B cell (primary cell): ENCODE data around the gene KCTD5.

Experiments used
- EZH2 ChIP-seq: IDR thresholded peaks from 2 replicates; pipeline ENCODE4 v1.6.1; 2012; ENCODE audit warnings: borderline replicate concordance, low read depth, mild to moderate bottlenecking, moderate library complexity, low read length; ENCODE audit not compliant: insufficient read depth, poor library complexity, severe bottlenecking
- TF ChIP-seq, protein P1 (sequence below): fragments of 200-600 bp; IDR thresholded peaks from one replicate; pipeline ENCODE4 v1.8.0; 2022; ENCODE audit warnings: antibody characterized with exemption, mild to moderate bottlenecking

DNA sequence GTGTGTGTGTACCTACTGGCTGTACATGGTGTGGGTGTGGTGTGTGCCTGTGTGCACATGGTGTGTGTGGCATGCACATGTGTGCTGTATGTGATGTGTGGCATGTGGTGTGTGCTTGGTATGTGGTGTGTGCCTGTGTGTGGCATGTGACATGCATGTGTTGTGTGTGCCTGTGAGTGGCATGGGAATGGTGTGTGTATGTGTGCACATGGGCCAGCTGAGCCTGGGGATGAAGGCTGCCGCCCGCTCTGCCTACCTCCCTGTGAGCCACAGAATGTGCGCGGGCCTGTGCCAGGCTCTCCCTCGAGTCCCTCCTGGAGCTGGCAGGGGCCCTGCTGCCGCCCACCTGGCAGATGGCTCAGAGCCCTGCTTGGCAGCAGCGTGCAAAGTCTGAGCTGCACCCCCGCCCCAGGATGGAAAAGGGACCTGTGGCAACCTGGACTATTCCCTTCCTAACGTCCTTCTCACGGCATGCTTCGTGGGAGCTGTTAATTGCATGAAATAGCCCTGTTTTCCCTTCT lies 28.4 kb downstream of the KCTD5 start:
- TF ChIP-seq, protein P1, sequence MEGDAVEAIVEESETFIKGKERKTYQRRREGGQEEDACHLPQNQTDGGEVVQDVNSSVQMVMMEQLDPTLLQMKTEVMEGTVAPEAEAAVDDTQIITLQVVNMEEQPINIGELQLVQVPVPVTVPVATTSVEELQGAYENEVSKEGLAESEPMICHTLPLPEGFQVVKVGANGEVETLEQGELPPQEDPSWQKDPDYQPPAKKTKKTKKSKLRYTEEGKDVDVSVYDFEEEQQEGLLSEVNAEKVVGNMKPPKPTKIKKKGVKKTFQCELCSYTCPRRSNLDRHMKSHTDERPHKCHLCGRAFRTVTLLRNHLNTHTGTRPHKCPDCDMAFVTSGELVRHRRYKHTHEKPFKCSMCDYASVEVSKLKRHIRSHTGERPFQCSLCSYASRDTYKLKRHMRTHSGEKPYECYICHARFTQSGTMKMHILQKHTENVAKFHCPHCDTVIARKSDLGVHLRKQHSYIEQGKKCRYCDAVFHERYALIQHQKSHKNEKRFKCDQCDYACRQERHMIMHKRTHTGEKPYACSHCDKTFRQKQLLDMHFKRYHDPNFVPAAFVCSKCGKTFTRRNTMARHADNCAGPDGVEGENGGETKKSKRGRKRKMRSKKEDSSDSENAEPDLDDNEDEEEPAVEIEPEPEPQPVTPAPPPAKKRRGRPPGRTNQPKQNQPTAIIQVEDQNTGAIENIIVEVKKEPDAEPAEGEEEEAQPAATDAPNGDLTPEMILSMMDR = no peak
- TF ChIP-seq EZH2 = no peak
